ENCODE data around the gene ITPK1. TPM values are rescaled to one million over a fixed set of nuclear protein-coding genes. Genes with fewer than 3 reads are reported as not detected.

Gene ITPK1
- total RNA-seq, 4 donors from 2014 or later: 64.8 to 235 (median 128) TPM

DNA sequence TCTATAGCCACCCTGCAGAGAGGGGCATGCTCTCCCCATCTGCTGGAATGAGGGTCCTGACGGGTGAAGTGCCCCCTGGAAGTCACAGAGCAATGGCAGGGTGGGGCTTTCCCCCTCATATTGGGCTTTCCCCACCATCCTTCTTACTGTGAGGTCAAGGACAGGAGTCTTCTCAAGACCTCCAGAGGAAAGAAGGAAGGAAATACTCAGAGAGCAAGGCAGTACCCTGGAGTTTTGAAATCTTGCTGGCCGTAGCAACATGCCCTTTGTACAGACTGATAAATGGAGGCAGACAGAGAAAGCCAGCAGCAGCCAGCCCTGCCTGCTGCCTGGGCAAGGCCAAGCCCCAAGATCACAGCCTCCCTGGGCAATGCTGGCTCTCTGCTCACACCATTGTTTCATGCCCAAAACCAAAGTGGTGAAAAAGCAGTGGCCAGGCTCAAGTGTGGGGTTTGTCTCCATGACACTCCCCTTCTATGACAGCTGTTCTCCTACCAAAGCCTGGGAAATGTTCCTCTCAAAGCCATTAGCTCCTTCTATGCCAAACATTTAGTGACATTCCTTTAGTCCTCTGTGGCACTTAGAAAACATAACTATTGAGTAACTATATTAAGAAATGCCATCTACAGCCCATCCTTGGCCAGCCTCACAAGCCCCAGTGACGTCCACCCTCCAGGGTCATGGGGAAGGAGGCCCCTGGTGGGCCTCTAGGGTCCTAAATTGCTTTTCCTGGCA lies 13.2 kb upstream of the ITPK1 start:
- no peak for DNase-seq
- no peaks in the 10 kb centered on the region for H3K36me3 ChIP-seq
- no peak overlapping the region for H3K27ac ChIP-seq
- H3K4me3 ChIP-seq: no peak overlapping the region
- WGBS, 2 donors (ENCODE audit: low coverage in 1 of 2): 61% methylated on average over 3 of the region's 3 CpGs; no CpG with 5 or more reads in 1 of the 2 donors
- peaks cover 0 to 16% (median 2%) of the 10 kb centered on the region in 4 donors for H3K4me1 ChIP-seq
- no peak for TF ChIP-seq POLR2A (IDR thresholded peaks at IDR 0.05)
- TF ChIP-seq POLR2AphosphoS5 (IDR thresholded peaks at IDR 0.05): no peak
- TF ChIP-seq, protein P1, sequence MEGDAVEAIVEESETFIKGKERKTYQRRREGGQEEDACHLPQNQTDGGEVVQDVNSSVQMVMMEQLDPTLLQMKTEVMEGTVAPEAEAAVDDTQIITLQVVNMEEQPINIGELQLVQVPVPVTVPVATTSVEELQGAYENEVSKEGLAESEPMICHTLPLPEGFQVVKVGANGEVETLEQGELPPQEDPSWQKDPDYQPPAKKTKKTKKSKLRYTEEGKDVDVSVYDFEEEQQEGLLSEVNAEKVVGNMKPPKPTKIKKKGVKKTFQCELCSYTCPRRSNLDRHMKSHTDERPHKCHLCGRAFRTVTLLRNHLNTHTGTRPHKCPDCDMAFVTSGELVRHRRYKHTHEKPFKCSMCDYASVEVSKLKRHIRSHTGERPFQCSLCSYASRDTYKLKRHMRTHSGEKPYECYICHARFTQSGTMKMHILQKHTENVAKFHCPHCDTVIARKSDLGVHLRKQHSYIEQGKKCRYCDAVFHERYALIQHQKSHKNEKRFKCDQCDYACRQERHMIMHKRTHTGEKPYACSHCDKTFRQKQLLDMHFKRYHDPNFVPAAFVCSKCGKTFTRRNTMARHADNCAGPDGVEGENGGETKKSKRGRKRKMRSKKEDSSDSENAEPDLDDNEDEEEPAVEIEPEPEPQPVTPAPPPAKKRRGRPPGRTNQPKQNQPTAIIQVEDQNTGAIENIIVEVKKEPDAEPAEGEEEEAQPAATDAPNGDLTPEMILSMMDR (IDR thresholded peaks at IDR 0.05): no peak
- no peak for TF ChIP-seq EP300 (IDR thresholded peaks at IDR 0.05; ENCODE audit: low read depth)
- in situ Hi-C loops (cut with MboI; ENCODE audit: low pct_ligation_motif_present in 1 of 4, low pct_unique_long_range_greater_than_20kb in 1 of 4, low sequenced_read_pairs in 3 of 4): no loop called here
- intact Hi-C loops (cut with DNase I; ENCODE audit: low total_unique reads): no loop called here
- H3K9me3 ChIP-seq: no peaks in the 10 kb centered on the region
- no peaks in the 10 kb centered on the region for H3K27me3 ChIP-seq

DNA sequence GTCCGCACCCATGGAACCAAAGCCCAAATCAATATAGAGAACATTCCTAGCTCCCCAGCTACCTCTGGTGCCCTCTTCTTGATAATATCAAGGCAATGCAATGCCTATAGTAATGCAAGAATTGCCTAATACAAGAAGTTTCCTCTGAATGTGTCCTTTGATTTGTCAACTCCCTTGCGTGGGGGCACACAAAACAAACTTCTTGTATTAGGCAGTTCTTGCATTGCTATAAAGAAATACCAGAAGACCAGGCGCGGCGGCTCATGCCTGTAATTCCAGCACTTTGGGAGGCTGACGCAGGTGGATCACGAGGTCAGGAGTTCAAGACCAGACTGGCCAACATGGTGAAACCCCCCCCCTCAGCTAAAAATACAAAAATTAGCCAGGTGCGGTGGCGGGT lies 10.4 kb upstream of the ITPK1 start:
- Histone ChIP-seq H3K9me3 (no peaks in the 10 kb centered on the region), H3K27me3 (no peaks in the 10 kb centered on the region), H3K4me3 (no peak overlapping the region), H3K36me3 (no peaks in the 10 kb centered on the region), H3K4me1 (no peaks in the 10 kb centered on the region), H3K27ac (no peak overlapping the region)
- intact Hi-C loops (cut with DNase I; ENCODE audit: low total_unique reads): no loop called here
- TF ChIP-seq POLR2A (IDR thresholded peaks at IDR 0.05): no peak
- TF ChIP-seq, protein P1 (IDR thresholded peaks at IDR 0.05): no peak
- no peak for TF ChIP-seq POLR2AphosphoS5 (IDR thresholded peaks at IDR 0.05)
- TF ChIP-seq EP300 (IDR thresholded peaks at IDR 0.05; ENCODE audit: low read depth): no peak
- WGBS, 2 donors (ENCODE audit: low coverage in 1 of 2): 92 to 97% methylated on average over 5 to 9 of the region's 9 CpGs
- no peak for DNase-seq
- in situ Hi-C loops (cut with MboI; ENCODE audit: low pct_ligation_motif_present in 1 of 4, low pct_unique_long_range_greater_than_20kb in 1 of 4, low sequenced_read_pairs in 3 of 4): no loop called here

DNA sequence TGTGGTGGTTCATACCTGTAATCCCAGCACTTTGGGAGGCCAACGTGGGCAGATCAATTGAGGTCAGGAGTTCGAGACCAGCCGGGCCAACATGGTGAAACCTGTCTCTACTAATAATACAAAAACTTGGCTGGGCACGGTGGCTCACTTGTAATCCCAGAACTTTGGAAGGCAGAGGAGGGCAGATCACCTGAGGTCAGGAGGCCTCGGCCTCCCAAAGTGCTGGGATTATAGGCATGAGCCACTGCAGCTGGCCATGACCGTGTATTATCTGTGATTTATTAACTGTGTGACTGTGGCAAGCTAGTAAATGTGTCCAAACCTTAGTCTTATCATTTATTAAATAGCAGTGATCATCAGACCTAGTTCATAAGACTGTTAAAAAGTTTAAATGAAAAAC lies 7.1 kb upstream of the ITPK1 start:
- no peak for DNase-seq
- no peak for TF ChIP-seq POLR2A (IDR thresholded peaks at IDR 0.05)
- TF ChIP-seq EP300 (IDR thresholded peaks at IDR 0.05; ENCODE audit: low read depth): no peak
- TF ChIP-seq POLR2AphosphoS5 (IDR thresholded peaks at IDR 0.05): no peak
- TF ChIP-seq, protein P1 (IDR thresholded peaks at IDR 0.05): no peak
- in situ Hi-C loops (cut with MboI; ENCODE audit: low pct_ligation_motif_present in 1 of 4, low pct_unique_long_range_greater_than_20kb in 1 of 4, low sequenced_read_pairs in 3 of 4) (no loop called here), intact Hi-C loops (cut with DNase I; ENCODE audit: low total_unique reads) (no loop called here)
- Histone ChIP-seq H3K4me3 (no peak overlapping the region), H3K9me3 (no peaks in the 10 kb centered on the region), H3K36me3 (no peaks in the 10 kb centered on the region), H3K27ac (no peak overlapping the region), H3K27me3 (no peaks in the 10 kb centered on the region), H3K4me1 (no peaks in the 10 kb centered on the region)
- 85 to 100% methylated on average over 1 to 6 of the region's 6 CpGs for WGBS, 2 donors (ENCODE audit: low coverage in 1 of 2)

DNA sequence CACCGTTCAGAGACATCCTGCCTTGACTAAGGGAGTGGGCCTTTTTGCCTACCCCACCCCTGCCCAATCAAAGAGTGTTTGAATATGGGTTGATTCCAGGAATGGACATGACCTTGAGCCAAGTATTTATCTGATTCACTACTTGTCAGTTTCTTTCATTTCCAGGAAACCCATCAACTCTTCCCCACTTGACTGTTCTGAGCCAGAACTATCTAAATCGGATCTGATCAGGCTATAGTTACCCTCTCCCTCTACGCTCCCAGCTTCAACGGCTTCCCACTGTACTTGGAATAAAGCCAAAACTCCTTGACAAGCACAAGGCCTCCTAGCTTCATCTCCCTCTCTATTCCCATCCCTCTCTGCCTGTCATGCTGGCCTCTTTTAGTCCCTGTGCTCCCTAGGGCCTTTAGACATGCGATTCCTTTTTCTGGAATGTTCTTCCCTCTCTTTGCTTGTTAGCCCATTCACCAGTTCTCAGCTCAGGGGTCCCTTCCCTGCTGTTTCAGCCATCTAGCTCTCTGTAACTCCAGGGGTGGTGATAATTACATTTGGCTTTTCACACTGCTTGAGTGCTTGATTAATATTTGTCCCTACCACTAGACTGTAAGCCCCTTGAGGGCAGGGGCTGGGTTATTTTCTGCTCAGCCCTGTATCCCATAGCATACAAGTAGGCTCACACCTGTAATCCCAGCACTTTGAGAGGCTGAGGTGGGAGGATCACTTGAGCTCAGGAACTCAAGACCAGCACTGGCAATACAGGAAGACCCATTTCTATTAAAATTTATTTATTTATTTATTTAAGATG lies 5.5 kb upstream of the ITPK1 start:
- no peak overlapping the region for H3K4me3 ChIP-seq
- no peak overlapping the region for H3K27ac ChIP-seq
- DNase-seq: no peak
- intact Hi-C loops (cut with DNase I; ENCODE audit: low total_unique reads): no loop called here
- H3K36me3 ChIP-seq: no peaks in the 10 kb centered on the region
- TF ChIP-seq POLR2A (IDR thresholded peaks at IDR 0.05): no peak
- TF ChIP-seq, protein P1 (IDR thresholded peaks at IDR 0.05): no peak
- TF ChIP-seq POLR2AphosphoS5 (IDR thresholded peaks at IDR 0.05): no peak
- no peak for TF ChIP-seq EP300 (IDR thresholded peaks at IDR 0.05; ENCODE audit: low read depth)
- in situ Hi-C loops (cut with MboI; ENCODE audit: low pct_ligation_motif_present in 1 of 4, low pct_unique_long_range_greater_than_20kb in 1 of 4, low sequenced_read_pairs in 3 of 4): no loop called here
- H3K27me3 ChIP-seq: no peaks in the 10 kb centered on the region
- H3K9me3 ChIP-seq: no peaks in the 10 kb centered on the region
- peaks cover 3 to 7% (median 6%) of the 10 kb centered on the region in 4 donors for H3K4me1 ChIP-seq
- 64 to 73% methylated on average over 4 to 5 of the region's 5 CpGs for WGBS, 2 donors (ENCODE audit: low coverage in 1 of 2)

Measured in transverse colon (tissue), 4 donors.